Measurements from ENCODE around the gene SGCD. TPM values are rescaled to one million over a fixed set of nuclear protein-coding genes. Genes with fewer than 3 reads are reported as not detected.

SGCD gene
- total and polyA plus RNA-seq, 8 donors, result 0.58 to 55.8 (median 2.8) TPM

DNA sequence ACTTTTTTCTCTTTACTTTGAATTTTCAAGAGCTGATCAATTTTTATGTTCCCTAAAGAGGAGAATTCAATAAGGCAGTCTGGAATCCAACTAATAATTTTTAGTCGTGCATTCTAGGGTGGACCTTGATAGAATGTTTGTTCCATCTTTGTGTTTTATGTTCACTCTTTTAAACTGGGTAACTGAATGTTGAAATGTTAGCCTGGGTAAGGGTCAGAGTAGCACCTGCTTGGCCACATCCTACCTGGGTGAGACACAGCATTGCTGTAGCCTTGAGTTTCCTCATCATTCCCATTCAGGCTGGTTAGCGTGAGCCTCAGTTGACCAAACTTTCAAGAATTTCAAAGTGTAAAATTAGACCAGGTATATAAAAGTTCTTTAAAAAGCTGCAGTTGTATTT lies 85.0 kb downstream of the SGCD start:
- no peak for TF ChIP-seq POLR2AphosphoS5 (IDR thresholded peaks at IDR 0.05)
- no peak for TF ChIP-seq POLR2A (IDR thresholded peaks at IDR 0.05)
- TF ChIP-seq EP300 (IDR thresholded peaks at IDR 0.05), result no peak
- TF ChIP-seq, protein P1, sequence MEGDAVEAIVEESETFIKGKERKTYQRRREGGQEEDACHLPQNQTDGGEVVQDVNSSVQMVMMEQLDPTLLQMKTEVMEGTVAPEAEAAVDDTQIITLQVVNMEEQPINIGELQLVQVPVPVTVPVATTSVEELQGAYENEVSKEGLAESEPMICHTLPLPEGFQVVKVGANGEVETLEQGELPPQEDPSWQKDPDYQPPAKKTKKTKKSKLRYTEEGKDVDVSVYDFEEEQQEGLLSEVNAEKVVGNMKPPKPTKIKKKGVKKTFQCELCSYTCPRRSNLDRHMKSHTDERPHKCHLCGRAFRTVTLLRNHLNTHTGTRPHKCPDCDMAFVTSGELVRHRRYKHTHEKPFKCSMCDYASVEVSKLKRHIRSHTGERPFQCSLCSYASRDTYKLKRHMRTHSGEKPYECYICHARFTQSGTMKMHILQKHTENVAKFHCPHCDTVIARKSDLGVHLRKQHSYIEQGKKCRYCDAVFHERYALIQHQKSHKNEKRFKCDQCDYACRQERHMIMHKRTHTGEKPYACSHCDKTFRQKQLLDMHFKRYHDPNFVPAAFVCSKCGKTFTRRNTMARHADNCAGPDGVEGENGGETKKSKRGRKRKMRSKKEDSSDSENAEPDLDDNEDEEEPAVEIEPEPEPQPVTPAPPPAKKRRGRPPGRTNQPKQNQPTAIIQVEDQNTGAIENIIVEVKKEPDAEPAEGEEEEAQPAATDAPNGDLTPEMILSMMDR (IDR thresholded peaks at IDR 0.05), result no peak
- H3K27ac ChIP-seq, result peak overlapping the region in 2 of 5 donors; percentile 10 to 77
- intact Hi-C loops (cut with DNase I; ENCODE audit: low total_unique reads), result no loop called here
- 57 to 82% (median 59%) methylated on average over 2 of the region's 2 CpGs for WGBS, 5 donors
- no peaks in the 10 kb centered on the region for H3K9me3 ChIP-seq
- no peaks in the 10 kb centered on the region for H3K36me3 ChIP-seq
- H3K4me1 ChIP-seq, result peaks cover 0 to 19% (median 9%) of the 10 kb centered on the region in 4 donors
- H3K4me3 ChIP-seq, result no peak overlapping the region
- H3K27me3 ChIP-seq, result no peaks in the 10 kb centered on the region
- DNase-seq, result no peak

DNA sequence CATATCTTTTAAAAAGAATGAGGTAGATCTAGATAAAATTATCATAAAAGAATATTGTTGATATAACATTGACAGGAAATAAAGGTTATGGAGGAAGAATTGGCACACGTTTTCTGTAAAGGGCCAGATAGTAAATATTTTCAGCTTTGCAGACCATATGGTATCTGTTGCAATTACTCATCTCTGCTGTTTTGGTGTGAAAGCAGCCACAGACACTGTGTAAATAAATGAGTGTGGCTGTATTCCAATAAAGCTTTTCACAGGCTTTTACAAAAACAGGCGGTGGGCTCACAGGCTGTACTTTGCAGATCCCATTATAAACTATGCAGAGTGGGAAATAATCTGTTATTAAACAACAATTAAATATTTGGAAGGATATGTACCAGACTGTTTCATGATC lies 87.4 kb downstream of the SGCD start:
- Histone ChIP-seq H3K36me3 (no peaks in the 10 kb centered on the region), H3K27ac (no peak overlapping the region), H3K4me1 (peaks cover 0 to 19% (median 9%) of the 10 kb centered on the region in 4 donors), H3K9me3 (no peaks in the 10 kb centered on the region), H3K27me3 (no peaks in the 10 kb centered on the region), H3K4me3 (no peak overlapping the region)
- no peak for TF ChIP-seq POLR2AphosphoS5 (IDR thresholded peaks at IDR 0.05)
- TF ChIP-seq, protein P1 (IDR thresholded peaks at IDR 0.05), result no peak
- TF ChIP-seq EP300 (IDR thresholded peaks at IDR 0.05), result no peak
- no peak for TF ChIP-seq POLR2A (IDR thresholded peaks at IDR 0.05)
- WGBS, 5 donors, result 16 to 37% (median 32%) methylated on average over 2 of the region's 2 CpGs
- intact Hi-C loops (cut with DNase I; ENCODE audit: low total_unique reads), result no loop called here
- DNase-seq, result peak in 1 of 2 donors; percentile 65

DNA sequence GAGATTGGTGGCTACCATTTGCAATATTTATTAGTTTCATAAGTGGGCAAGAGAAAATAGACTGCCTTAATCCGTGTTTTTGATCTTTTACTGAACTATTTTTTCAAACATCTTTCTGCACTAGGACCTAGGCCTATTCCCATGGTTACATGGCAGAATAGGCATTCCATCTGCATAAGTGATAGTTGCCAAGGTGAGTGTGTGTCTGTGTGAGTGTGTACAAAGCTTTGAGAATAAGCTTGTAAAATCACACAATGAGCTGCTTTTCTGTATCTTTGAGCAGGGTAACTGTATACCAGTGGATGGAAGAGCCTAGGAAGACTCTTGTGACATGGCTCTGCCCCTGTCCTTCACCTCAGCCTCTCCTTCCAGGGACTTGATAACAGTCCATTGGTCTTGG lies 92.7 kb downstream of the SGCD start:
- intact Hi-C loops (cut with DNase I; ENCODE audit: low total_unique reads), result no loop called here
- Histone ChIP-seq H3K36me3 (no peaks in the 10 kb centered on the region), H3K4me1 (peaks cover 0 to 4% (median 1%) of the 10 kb centered on the region in 4 donors), H3K27me3 (no peaks in the 10 kb centered on the region), H3K9me3 (no peaks in the 10 kb centered on the region), H3K4me3 (no peak overlapping the region), H3K27ac (no peak overlapping the region)
- WGBS, 5 donors, result 83 to 97% (median 84%) methylated on average over 1 of the region's 1 CpG
- TF ChIP-seq EP300 (IDR thresholded peaks at IDR 0.05) (no peak), POLR2A (IDR thresholded peaks at IDR 0.05) (no peak), POLR2AphosphoS5 (IDR thresholded peaks at IDR 0.05) (no peak)
- TF ChIP-seq, protein P1 (IDR thresholded peaks at IDR 0.05), result no peak
- DNase-seq, result no peak

DNA sequence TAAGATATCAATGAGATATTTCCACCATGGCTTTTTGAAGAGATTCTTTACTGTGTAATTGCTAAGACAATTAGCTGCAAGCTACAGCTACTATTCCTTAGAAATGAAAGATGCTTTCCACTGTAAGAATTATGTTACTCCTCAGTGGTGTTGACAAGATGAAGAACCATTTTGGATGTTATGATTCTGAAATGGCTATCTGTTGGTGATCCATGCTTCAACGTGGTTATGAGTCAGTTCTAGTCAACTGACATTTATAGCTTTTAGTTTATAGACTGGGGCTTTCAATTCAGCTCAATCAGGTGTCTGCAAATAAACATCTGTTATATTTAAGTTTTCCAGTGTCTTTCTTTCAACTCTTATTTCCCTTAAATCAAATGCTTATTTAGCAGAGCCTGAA lies 93.7 kb downstream of the SGCD start:
- WGBS, 5 donors, result 34 to 64% (median 47%) methylated on average over 1 of the region's 1 CpG
- Histone ChIP-seq H3K9me3 (no peaks in the 10 kb centered on the region), H3K4me1 (no peaks in the 10 kb centered on the region), H3K27ac (no peak overlapping the region), H3K27me3 (no peaks in the 10 kb centered on the region), H3K36me3 (no peaks in the 10 kb centered on the region), H3K4me3 (no peak overlapping the region)
- intact Hi-C loops (cut with DNase I; ENCODE audit: low total_unique reads), result no loop called here
- TF ChIP-seq POLR2A (IDR thresholded peaks at IDR 0.05) (no peak), POLR2AphosphoS5 (IDR thresholded peaks at IDR 0.05) (no peak)
- DNase-seq, result no peak

DNA sequence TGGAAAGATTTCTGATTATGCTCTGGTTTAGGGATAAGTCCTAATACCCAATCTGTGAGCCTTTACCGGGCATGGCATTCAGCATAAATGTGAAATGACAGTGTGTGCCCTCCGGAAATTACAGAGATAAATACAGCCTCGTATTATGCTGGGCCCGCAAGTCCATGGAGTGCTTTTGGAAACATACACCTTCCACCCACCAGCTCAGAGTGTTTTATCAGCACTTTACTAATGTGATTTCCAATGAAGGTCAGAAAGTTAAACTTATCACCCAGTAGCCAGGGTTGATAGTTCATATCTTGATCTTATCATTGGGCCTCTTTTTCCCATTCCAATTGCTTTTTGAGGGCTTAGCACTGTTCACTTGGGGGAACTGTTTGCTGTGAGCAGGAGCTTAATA lies 94.8 kb downstream of the SGCD start:
- Histone ChIP-seq H3K36me3 (no peaks in the 10 kb centered on the region), H3K9me3 (peaks cover 0 to 1% (median 0%) of the 10 kb centered on the region in 4 donors), H3K27ac (no peak overlapping the region), H3K27me3 (no peaks in the 10 kb centered on the region), H3K4me3 (no peak overlapping the region), H3K4me1 (no peaks in the 10 kb centered on the region)
- intact Hi-C loops (cut with DNase I; ENCODE audit: low total_unique reads), result no loop called here
- TF ChIP-seq POLR2AphosphoS5 (IDR thresholded peaks at IDR 0.05) (no peak), POLR2A (IDR thresholded peaks at IDR 0.05) (no peak), EP300 (IDR thresholded peaks at IDR 0.05) (no peak)
- TF ChIP-seq, protein P1 (IDR thresholded peaks at IDR 0.05), result no peak
- 52 to 74% (median 59%) methylated on average over 4 of the region's 4 CpGs for WGBS, 5 donors
- DNase-seq, result no peak

Measured in stomach (tissue), 9 donors.